ENCODE measurements around the gene TBX18. TPM values are rescaled to one million over a fixed set of nuclear protein-coding genes. Genes with fewer than 3 reads are reported as not detected.

TBX18 gene
- total RNA-seq, 4 donors from 2014 or later: 21.9 to 34.4 (median 30.3) TPM

DNA sequence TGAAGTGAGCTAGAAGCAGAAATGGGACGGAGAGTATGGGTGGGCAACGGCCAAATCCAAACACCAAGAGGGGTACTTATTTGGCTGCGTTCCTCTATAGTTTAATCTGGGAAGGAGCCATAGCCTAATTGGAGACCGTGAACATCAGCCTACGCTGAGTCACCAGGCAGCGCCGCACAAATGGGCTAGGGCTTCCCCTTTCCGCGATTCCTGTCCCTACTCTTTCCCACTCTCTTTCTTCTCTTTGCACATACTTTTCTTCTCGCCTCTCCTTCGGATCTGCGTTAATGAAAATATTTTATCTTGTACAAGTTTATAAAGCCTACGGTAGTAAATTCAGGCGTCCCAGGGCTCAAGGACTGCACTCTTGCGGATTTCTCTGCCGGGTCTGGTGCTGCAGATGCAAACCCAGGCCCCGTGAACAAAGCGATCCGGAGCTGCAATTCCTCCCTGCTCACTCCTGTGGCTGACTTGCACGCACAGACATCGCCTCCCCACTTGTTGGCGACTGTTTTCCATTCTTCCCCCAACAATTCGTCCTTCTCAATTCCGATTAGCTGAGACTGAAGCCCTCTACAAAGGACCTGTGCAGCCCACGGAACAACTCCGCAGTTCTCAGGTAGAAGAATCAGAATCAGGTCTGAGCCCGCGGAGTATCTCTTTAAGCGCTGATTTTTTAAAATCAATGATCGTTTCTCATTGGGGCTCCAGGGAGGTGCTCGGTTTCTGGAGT lies 4.2 kb upstream of the TBX18 start:
- TF ChIP-seq, protein P1, sequence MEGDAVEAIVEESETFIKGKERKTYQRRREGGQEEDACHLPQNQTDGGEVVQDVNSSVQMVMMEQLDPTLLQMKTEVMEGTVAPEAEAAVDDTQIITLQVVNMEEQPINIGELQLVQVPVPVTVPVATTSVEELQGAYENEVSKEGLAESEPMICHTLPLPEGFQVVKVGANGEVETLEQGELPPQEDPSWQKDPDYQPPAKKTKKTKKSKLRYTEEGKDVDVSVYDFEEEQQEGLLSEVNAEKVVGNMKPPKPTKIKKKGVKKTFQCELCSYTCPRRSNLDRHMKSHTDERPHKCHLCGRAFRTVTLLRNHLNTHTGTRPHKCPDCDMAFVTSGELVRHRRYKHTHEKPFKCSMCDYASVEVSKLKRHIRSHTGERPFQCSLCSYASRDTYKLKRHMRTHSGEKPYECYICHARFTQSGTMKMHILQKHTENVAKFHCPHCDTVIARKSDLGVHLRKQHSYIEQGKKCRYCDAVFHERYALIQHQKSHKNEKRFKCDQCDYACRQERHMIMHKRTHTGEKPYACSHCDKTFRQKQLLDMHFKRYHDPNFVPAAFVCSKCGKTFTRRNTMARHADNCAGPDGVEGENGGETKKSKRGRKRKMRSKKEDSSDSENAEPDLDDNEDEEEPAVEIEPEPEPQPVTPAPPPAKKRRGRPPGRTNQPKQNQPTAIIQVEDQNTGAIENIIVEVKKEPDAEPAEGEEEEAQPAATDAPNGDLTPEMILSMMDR (IDR thresholded peaks at IDR 0.05; ENCODE audit: low read depth): no peak

DNA sequence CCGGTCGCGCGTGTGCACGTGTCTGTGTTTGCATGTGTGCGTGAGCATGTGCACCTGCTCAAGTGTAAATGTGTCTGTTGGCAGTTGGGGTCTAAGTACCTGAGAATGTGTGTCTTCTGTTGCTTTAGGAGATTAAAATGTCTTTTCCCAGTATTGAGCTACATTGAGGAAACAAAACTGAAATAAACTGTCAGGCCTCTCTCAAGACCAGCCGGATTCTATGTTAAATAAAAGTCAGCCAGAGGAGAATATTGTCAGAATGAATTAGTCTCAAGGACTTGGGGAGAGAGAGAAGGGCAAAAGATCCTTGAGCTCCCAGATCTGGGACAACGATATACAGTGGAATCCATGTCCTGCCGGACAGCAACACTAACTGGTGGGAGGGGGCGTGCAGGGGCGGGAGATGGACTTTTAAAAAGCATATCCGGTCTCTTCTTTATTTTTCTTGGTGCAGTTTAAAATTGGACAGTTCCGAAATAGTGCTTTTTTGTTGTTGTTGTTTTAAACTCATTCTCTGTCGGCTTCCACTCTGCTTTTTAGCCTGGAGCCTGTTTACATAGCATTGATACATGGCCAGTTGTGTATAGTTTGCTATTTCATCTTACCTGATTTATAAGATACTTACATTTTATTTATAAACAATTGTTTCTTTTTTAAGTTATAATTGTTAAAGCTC lies 3.3 kb upstream of the TBX18 start:
- TF ChIP-seq, protein P1 (IDR thresholded peaks at IDR 0.05; ENCODE audit: low read depth): no peak

DNA sequence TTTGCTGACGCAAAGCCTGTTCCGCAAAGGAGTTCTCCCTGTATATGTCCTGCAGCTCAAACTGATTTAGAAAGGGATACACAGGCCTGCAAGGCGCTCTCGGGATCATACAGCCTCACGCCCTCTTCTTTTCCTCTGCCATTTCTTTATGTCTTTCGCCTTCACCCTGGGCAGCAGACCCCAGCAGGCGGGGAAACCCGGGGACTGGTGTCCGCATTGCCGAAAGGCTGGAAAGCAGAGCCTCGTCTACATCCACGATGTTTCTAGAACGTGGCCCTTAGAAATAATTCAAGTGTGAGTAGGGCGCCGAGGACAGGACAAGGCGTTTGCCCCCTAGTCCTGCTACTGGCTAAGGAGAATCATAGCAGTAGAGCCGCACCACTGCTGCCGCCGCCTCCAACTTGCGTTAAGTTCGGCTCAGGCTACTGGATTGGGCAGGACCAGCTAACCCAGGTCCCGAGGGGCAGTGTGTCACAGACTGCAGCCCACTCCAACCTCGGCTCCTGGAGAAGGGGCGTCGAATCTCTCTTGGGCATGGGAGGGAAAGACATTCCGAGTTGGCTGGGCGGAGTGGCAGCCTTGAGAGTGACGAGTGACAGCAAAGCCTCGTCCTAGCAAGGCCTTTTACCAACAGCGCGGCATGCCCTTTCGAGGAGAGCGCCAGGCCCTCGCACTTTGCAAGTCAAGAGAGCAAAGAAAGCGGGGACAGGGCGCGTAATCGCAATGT lies 2.6 kb upstream of the TBX18 start:
- TF ChIP-seq, protein P1 (IDR thresholded peaks at IDR 0.05; ENCODE audit: low read depth): no peak

DNA sequence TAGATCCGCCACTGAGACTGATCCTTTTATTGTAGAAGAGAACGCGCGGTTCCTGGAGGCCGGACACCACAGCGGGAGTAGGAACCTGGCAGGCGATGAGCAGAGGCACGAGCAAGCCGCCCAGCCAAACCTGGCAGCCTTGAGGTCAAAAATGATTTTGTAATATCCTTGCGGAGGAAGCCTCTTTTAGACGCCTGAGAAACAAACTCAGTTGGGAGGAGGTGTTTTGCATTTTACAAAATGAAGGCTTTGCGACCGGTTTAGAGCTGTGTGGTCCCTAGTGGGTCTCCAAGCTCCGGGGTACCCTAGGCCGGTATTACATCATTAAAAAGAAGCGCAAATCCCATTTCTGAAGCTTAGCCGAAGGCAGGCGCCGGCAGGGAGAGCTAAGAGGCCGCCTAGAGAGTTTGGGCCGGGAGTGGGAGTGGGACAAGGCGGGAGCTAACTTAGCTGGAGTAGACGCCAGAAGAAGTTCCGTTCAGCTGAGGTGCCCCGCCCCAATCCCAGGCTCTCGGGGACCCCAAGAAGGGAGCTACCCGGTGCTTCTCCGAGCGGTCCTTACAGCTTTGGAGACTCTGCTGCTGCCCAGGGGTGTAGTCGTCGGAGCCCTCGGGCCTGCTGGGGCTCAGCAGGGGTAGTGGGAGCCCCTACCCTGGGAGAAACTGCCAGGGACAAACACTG lies 1.9 kb upstream of the TBX18 start:
- TF ChIP-seq, protein P1 (IDR thresholded peaks at IDR 0.05; ENCODE audit: low read depth): no peak

DNA sequence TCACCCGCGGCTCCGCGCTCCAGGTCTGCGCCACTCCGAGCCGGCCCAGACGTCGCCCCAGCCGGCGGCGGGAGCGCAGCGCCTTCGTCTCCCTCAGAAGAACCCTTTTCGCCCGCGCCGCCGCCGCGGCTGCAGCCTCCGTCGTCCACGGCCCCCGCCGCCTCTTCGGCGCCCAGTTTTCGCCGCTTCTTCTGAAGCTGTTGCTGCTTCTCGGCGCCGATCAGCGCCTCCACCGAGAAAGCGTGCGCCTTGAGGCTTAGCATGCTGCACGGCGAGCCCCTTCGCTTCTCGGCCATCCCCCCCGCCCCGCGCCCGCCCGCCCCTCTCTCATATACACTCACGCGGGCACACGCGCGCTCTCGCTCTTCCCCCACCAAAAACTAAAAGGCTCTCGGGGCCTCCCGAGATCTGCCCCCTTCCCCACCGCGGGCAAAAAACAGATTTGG lies 489 bp downstream of the TBX18 start:
- TF ChIP-seq, protein P1 (IDR thresholded peaks at IDR 0.05; ENCODE audit: low read depth): no peak

DNA sequence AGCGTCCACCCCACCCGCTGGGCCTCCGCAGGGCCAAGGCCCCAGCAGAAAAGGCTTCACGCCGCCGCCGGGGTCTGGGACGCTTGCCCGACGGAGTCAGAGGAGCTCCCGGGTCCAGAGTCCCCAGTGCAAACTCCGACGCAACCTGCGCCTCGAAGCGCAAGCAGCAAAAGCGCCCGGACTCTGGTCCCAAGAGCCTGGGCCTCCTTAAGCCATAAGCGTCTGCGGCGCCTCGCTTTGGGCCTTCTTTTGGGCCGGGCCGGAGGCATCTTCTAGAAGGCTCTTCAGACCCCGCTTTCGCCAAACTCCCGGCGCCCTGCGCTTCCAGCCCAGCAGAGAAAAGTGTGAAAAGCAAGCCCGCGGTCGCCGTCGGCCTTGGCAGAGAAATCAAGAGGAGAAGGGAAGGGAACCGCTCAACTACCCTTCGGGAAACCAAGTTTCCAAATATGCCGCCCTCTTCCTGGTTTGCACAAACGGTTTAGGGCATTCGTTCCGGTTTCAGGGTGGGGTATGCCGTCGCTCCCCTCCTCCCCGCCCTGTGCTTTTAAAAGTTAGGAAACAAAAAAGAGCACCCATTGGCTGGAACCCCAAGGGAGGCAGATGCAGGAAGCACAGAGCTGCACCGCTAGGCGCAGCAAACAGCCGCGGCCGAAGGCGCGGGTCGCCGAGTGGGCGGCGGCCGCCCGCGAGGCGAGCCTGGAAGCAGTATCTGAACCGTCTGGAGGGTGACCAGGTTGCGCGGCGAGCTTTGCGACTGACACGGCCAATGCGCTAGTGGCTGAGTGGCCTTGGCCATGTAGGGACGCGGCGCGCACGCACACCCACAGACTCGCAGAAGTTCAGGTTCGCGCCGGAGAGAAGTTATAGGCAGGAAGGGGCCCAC lies 1.2 kb downstream of the TBX18 start:
- TF ChIP-seq, protein P1 (IDR thresholded peaks at IDR 0.05; ENCODE audit: low read depth): no peak

Data from subcutaneous adipose tissue (tissue), 4 donors.